ENCODE results near the gene TLE4.

TLE4 gene

DNA sequence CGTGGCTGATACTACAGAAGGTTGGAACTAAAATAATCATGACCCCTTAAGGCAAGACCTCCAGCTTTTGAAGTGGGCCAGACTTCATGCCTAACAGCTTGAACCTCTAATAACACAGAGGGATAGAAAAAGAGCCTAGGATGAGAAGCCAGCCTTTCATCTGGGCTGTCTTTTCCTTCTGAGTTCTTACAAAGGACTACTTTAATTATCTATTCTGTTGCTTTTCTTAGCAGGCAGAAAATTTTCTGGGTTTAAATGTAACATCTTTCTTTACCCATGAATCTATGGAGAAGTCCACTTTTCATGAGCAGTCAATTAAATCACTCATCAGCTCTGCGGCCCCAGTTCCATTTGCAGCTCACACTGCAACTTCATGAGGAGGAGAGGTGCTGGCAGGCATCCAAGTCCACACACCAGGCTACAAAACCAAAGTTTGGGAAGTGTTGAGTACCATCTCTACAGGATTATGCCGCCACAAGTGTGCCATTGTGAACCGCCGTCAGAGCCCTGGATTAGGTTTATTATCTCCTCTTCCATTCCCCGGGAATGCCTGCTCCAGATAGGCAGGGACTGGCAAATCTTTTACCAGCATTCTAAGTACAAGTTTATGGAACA, 192.0 kb downstream of the TLE4 start:
- DNase-seq (ENCODE audit: low spot score): no peak

GRCh38 chr9:79764374-79764773, 192.6 kb downstream of the TLE4 start:
- DNase-seq (ENCODE audit: low spot score): no peak
- TF ChIP-seq, protein P1, sequence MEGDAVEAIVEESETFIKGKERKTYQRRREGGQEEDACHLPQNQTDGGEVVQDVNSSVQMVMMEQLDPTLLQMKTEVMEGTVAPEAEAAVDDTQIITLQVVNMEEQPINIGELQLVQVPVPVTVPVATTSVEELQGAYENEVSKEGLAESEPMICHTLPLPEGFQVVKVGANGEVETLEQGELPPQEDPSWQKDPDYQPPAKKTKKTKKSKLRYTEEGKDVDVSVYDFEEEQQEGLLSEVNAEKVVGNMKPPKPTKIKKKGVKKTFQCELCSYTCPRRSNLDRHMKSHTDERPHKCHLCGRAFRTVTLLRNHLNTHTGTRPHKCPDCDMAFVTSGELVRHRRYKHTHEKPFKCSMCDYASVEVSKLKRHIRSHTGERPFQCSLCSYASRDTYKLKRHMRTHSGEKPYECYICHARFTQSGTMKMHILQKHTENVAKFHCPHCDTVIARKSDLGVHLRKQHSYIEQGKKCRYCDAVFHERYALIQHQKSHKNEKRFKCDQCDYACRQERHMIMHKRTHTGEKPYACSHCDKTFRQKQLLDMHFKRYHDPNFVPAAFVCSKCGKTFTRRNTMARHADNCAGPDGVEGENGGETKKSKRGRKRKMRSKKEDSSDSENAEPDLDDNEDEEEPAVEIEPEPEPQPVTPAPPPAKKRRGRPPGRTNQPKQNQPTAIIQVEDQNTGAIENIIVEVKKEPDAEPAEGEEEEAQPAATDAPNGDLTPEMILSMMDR (IDR thresholded peaks at IDR 0.05; ENCODE audit: extremely low read depth, missing control alignments): no peak

More for the DNA sequence above, 192.0 kb downstream of the TLE4 start:
- TF ChIP-seq, protein P1 (IDR thresholded peaks at IDR 0.05; ENCODE audit: extremely low read depth, missing control alignments): no peak

DNA sequence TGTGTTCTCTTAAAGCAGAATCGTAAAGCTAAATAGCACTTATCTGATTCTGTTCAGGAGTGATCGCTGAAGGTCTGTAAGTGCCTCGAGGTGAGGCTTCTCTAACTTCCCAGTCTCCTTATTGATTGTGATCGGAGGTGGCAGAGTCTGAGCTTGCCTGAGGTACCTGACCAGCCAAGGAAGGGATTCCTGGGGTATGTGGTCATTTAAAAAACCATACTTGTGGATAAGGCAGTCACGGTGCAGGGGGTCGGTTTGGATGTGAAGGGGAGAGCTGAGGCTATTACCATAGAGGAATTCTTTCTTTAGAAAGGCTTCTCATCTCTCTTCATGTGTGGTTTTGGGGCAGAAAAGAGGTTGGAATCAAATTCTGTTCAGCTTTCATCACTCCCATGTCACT, 193.7 kb downstream of the TLE4 start:
- no peak for DNase-seq (ENCODE audit: low spot score)
- TF ChIP-seq, protein P1 (IDR thresholded peaks at IDR 0.05; ENCODE audit: extremely low read depth, missing control alignments): no peak

DNA sequence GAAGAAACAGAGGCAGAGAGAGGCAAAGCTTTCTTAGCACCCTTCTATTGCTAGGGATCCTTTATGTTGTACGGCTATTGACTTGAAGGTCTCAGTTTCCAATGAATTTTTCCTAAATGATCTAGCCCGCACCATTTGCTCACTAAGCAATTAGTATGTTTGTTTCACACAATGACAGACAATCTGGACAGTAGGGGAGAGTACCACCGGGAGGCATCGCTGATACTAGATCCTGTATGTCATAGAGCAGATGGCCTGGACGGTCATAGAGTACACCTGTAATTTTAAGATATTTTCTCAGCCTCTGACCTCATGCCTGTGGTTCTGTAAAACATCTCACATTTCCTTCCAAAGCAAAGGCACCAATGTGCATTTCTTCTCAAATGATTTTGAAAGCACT, 194.3 kb downstream of the TLE4 start:
- no peak for DNase-seq (ENCODE audit: low spot score)
- TF ChIP-seq, protein P1 (IDR thresholded peaks at IDR 0.05; ENCODE audit: extremely low read depth, missing control alignments): no peak

- TF ChIP-seq, protein P1 (IDR thresholded peaks at IDR 0.05; ENCODE audit: extremely low read depth, missing control alignments): no peak
- DNase-seq (ENCODE audit: low spot score): no peak
These were observed 196.4 kb downstream of the TLE4 start for GRCh38 chr9:79768194-79768593.

- no peak for DNase-seq (ENCODE audit: low spot score)
- TF ChIP-seq, protein P1 (IDR thresholded peaks at IDR 0.05; ENCODE audit: extremely low read depth, missing control alignments): no peak
These were observed 197.9 kb downstream of the TLE4 start for GRCh38 chr9:79769476-79770275.

DNA sequence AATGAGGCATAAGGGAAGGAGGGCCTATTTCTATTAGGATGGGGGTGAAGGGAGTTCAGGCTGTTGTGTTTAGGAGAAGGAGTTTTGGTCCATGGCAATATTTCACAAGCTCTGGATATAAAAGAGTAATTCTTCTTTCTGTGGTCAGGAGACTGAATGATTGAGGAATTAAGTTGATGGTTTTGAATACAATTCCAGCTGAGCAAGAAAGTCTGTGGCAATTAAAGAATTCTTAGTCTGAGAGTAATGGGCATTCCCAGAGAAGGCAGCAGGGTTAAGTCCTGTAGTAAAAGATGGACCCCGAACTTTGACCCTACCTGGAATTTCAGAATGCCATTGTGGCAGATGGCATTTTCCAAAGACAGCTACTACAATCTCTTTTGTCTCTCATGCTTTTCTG, 202.6 kb downstream of the TLE4 start:
- TF ChIP-seq, protein P1 (IDR thresholded peaks at IDR 0.05; ENCODE audit: extremely low read depth, missing control alignments): no peak

More for the DNA sequence above, 202.6 kb downstream of the TLE4 start:
- DNase-seq (ENCODE audit: low spot score): no peak

Data from GM20000 (cell line).